Keratinocyte (primary cell): ENCODE data around the gene TMPRSS13.
"Not testable (repeated sequence)": the region's sequence is repeated elsewhere in the genome, so short reads cannot be mapped to it uniquely, and the experiment has no call there.

ENCODE experiments used
- EZH2 ChIP-seq: IDR thresholded peaks from one replicate; pipeline ENCODE4 v1.6.1; 2012; ENCODE audit warnings: inconsistent platforms, mild to moderate bottlenecking, low read length, moderate library complexity
- TF ChIP-seq, protein P1 (sequence below), 3 experiments: IDR thresholded peaks in 1 of 3; conservative IDR thresholded peaks in 1 of 3; optimal IDR thresholded peaks in 1 of 3; 2 replicates in 2 of 3; 3 replicates in 1 of 3; pipeline versions ENCODE3 to v1.5.1; 2011; ENCODE audit warnings: low read length in 3 of 3, mild to moderate bottlenecking in 3 of 3, moderate library complexity in 2 of 3, control low read depth in 1 of 3, inconsistent platforms in 1 of 3; ENCODE audit not compliant: insufficient read depth in 2 of 3; ENCODE audit errors: extremely low read depth in 1 of 3

DNA sequence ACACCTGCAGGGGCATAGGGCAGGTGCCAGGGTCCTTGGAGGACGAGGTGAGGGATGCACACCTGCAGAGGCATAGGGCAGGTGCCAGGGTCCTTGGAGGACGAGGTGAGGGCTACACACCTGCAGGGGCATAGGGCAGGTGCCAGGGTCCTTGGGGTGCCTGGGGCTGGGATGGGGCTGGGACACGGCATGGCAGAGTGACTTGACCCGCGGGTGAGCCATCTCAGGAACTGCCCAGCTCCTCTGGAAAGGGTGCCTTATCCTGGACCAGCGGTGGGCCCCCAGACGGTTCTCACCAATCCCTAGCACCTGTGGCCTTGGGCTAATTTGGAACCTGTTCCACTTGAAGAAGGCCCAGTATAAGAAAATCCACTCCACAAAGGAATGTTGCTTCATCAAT, 3.0 kb downstream of the TMPRSS13 start:
- TF ChIP-seq, protein P1, sequence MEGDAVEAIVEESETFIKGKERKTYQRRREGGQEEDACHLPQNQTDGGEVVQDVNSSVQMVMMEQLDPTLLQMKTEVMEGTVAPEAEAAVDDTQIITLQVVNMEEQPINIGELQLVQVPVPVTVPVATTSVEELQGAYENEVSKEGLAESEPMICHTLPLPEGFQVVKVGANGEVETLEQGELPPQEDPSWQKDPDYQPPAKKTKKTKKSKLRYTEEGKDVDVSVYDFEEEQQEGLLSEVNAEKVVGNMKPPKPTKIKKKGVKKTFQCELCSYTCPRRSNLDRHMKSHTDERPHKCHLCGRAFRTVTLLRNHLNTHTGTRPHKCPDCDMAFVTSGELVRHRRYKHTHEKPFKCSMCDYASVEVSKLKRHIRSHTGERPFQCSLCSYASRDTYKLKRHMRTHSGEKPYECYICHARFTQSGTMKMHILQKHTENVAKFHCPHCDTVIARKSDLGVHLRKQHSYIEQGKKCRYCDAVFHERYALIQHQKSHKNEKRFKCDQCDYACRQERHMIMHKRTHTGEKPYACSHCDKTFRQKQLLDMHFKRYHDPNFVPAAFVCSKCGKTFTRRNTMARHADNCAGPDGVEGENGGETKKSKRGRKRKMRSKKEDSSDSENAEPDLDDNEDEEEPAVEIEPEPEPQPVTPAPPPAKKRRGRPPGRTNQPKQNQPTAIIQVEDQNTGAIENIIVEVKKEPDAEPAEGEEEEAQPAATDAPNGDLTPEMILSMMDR (optimal IDR thresholded peaks at IDR 0.05 in 1 of 3, IDR thresholded peaks at IDR 0.05 in 1 of 3, conservative IDR thresholded peaks at IDR 0.05 in 1 of 3; ENCODE audit: extremely low read depth in 1 of 3, insufficient read depth in 2 of 3, low read length in 3 of 3) = not testable (repeated sequence)
- not testable (repeated sequence) for TF ChIP-seq EZH2
